ENCODE measurements around the gene RIC1. TPM values are rescaled to one million over a fixed set of nuclear protein-coding genes. Genes with fewer than 3 reads are reported as not detected.

The RIC1 gene
- total and polyA plus RNA-seq, 9 of the 15 experiments (the other 6 are each of a cell fraction or from before 2014, with no cell fraction given), result 3.2 to 25.8 (median 15.0) TPM

DNA sequence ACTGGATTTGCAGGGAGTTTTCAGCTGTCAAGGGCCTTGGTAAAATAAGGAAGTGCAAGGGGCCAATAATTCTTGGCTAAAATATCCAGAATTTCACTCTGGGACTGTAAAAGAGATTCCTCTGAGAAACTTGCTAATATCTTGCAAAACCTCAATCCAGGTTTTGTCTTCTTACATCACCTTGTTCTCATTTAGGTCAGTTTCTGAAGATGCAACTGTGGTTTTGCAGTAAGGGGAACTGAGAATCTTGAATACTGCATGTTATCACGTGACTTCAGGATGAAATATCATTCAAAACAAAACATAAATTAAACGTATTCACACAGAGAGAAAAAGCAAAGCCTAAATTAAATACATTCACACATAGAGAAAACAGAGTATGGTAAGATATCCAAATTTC is 35.0 kb upstream of the RIC1 start:
- CTCF ChIA-PET (ENCODE audit: low intra/inter-chr PET ratio), result no interaction called here
- no peak overlapping the region for H3K27ac ChIP-seq (ENCODE audit: extremely low read depth, low read depth, low read length)
- TF ChIP-seq, protein P1, sequence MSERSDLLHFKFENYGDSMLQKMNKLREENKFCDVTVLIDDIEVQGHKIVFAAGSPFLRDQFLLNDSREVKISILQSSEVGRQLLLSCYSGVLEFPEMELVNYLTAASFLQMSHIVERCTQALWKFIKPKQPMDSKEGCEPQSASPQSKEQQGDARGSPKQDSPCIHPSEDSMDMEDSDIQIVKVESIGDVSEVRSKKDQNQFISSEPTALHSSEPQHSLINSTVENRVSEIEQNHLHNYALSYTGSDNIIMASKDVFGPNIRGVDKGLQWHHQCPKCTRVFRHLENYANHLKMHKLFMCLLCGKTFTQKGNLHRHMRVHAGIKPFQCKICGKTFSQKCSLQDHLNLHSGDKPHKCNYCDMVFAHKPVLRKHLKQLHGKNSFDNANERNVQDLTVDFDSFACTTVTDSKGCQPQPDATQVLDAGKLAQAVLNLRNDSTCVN (CRISPR knock-in tag; IDR thresholded peaks at IDR 0.05), result no peak
- TF ChIP-seq MEF2D (tag; conservative IDR thresholded peaks at IDR 0.05; ENCODE audit: low read depth), result no peak
- no peak for TF ChIP-seq TGIF2 (CRISPR knock-in tag; IDR thresholded peaks at IDR 0.05)
- TF ChIP-seq, protein P2, sequence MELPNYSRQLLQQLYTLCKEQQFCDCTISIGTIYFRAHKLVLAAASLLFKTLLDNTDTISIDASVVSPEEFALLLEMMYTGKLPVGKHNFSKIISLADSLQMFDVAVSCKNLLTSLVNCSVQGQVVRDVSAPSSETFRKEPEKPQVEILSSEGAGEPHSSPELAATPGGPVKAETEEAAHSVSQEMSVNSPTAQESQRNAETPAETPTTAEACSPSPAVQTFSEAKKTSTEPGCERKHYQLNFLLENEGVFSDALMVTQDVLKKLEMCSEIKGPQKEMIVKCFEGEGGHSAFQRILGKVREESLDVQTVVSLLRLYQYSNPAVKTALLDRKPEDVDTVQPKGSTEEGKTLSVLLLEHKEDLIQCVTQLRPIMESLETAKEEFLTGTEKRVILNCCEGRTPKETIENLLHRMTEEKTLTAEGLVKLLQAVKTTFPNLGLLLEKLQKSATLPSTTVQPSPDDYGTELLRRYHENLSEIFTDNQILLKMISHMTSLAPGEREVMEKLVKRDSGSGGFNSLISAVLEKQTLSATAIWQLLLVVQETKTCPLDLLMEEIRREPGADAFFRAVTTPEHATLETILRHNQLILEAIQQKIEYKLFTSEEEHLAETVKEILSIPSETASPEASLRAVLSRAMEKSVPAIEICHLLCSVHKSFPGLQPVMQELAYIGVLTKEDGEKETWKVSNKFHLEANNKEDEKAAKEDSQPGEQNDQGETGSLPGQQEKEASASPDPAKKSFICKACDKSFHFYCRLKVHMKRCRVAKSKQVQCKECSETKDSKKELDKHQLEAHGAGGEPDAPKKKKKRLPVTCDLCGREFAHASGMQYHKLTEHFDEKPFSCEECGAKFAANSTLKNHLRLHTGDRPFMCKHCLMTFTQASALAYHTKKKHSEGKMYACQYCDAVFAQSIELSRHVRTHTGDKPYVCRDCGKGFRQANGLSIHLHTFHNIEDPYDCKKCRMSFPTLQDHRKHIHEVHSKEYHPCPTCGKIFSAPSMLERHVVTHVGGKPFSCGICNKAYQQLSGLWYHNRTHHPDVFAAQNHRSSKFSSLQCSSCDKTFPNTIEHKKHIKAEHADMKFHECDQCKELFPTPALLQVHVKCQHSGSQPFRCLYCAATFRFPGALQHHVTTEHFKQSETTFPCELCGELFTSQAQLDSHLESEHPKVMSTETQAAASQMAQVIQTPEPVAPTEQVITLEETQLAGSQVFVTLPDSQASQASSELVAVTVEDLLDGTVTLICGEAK (IDR thresholded peaks at IDR 0.05), result no peak
- TF ChIP-seq, protein P2 (CRISPR knock-in tag; IDR thresholded peaks at IDR 0.05), result no peak
- TF ChIP-seq, protein P3, sequence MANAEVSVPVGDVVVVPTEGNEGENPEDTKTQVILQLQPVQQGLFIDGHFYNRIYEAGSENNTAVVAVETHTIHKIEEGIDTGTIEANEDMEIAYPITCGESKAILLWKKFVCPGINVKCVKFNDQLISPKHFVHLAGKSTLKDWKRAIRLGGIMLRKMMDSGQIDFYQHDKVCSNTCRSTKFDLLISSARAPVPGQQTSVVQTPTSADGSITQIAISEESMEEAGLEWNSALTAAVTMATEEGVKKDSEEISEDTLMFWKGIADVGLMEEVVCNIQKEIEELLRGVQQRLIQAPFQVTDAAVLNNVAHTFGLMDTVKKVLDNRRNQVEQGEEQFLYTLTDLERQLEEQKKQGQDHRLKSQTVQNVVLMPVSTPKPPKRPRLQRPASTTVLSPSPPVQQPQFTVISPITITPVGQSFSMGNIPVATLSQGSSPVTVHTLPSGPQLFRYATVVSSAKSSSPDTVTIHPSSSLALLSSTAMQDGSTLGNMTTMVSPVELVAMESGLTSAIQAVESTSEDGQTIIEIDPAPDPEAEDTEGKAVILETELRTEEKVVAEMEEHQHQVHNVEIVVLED (CRISPR knock-in tag; IDR thresholded peaks at IDR 0.05), result no peak
- TF ChIP-seq ETS2 (tag; IDR thresholded peaks at IDR 0.05; ENCODE audit: borderline replicate concordance, poor library complexity, severe bottlenecking), result no peak
- no peak for TF ChIP-seq SMARCB1 (IDR thresholded peaks at IDR 0.05; ENCODE audit: insufficient read length, low read depth)
- TF ChIP-seq HMG20A (CRISPR knock-in tag; conservative IDR thresholded peaks at IDR 0.05), result no peak
- TF ChIP-seq EGR1 (conservative IDR thresholded peaks at IDR 0.05), result no peak

More for the DNA sequence above, 35.0 kb upstream of the RIC1 start:
- intact Hi-C loops (cut with micrococcal nuclease), result loop anchor here (10.0 kb wide), 1 partner anchor 839 kb away; no protein-coding TSS in a partner anchor
- Histone ChIP-seq H4K20me1 (replicated peaks; ENCODE audit: control insufficient read depth, insufficient read depth, low read length) (no peaks in the 10 kb centered on the region), H2AFZ (ENCODE audit: low read depth, low read length) (no peak overlapping the region), H3K36me3 (ENCODE audit: control insufficient read depth, insufficient read depth, low read length) (no peaks in the 10 kb centered on the region), H3K4me1 (replicated peaks in 1 of 2; ENCODE audit: control insufficient read depth in 2 of 2, insufficient read depth in 2 of 2, low read length in 2 of 2) (no peaks in the 10 kb centered on the region), H3K9me1 (ENCODE audit: control insufficient read depth, insufficient read depth, low read length) (no peaks in the 10 kb centered on the region), H3K9me3 (replicated peaks; ENCODE audit: control insufficient read depth, insufficient read depth, low read depth, low read length) (no peaks in the 10 kb centered on the region), H3K27me3 (ENCODE audit: control insufficient read depth in 2 of 2, insufficient read depth in 2 of 2, low read length in 2 of 2) (no peaks in the 10 kb centered on the region), H3K9ac (ENCODE audit: insufficient read depth in 1 of 2, low read depth in 2 of 2, low read length in 2 of 2) (no peak overlapping the region), H3K4me2 (ENCODE audit: insufficient read depth, low read length) (no peak overlapping the region), H3K4me3 (no peak overlapping the region), H3K79me2 (ENCODE audit: control insufficient read depth, insufficient read depth, low read length) (no peaks in the 10 kb centered on the region)
- BruUV-seq (replicated peaks), result no TSS peak
- in situ Hi-C loops (cut with MboI), result loop anchor here (5.0 to 25.0 kb wide), 3 partner anchors 152 to 839 kb away; partner anchors contain the start of gene INSL6
- no peak for DNase-seq (ENCODE audit: extremely low read depth in 1 of 4, low spot score in 3 of 4)
- no peak for ATAC-seq
- no peak for FAIRE-seq
- WGBS (ENCODE audit: insufficient coverage, low coverage, missing lambda C conversion rate), result 0% methylated on average over 2 of the region's 2 CpGs
- POLR2A ChIA-PET, result no interaction called here
